GM19468 (cell line): ENCODE results near the gene PON3.
"Not testable (repeated sequence)": the region's sequence is repeated elsewhere in the genome, so short reads cannot be mapped to it uniquely, and the experiment has no call there.

ENCODE experiments used
- ATAC-seq: cut with Tn5 transposase; IDR thresholded peaks from one replicate; pipeline ENCODE4 v1.9.1; 2021; ENCODE audit warnings: mild to moderate bottlenecking, moderate library complexity, moderate number of reproducible peaks; ENCODE audit not compliant: unreplicated experiment; ENCODE audit errors: extremely low read depth

The PON3 gene

DNA sequence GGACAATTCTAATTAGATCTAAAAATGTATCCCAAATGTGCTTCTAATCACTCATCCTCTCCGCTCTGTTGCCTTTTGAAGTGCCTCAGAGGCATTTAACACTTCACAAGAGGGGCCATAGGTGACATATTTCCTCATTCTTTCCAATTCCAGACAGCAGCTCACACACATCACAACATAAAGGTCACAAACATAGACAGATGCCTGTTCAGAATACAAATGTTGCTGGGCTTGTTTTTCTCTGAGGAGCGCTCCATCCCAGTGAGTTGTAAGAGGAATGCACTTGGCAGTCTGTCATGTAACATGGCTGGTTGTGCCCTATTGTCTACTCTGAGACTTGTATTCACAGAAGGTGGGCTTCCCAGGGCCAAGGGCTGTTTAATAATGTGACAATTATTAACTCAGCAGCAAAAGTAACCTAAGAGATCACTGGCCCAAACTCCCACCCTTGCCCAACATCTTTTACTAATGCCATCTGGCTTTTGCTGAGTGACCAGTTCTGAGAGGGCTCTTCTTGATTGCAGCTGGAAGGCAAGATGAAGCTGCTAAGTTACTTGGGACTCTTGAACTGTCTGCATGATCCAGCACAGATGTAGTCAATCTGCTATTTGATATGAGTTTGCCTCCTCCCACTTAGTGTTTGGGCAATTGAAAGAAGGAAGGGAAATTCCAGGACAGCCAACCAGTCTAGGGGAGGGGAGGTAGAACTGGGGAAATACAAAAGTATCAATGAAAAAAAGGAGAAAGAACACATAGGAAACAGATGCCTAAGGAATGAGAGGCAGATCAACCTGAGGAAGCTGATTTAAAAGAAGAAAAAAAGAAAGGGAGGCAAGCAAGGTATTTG, 25.0 kb upstream of the PON3 start:
- no peak for ATAC-seq

DNA sequence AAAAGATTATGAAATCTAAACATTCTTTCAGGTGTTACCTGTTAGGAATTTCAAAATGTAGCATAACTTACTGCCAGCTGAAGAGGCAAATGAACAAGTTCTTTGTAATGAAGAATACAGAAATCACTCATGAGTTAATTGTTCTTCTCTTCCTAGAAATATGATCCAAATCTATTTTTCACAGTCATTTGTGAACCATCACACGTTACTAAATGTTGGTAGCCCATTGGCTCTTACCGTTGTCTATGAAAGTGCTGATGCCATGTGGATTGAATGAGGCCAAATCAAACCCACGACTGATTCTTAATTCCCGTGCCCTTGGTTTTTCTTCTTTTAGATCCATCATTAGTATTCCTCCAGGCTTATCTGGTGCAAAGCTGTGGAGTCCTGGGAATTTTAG, 15.9 kb upstream of the PON3 start:
- no peak for ATAC-seq

DNA sequence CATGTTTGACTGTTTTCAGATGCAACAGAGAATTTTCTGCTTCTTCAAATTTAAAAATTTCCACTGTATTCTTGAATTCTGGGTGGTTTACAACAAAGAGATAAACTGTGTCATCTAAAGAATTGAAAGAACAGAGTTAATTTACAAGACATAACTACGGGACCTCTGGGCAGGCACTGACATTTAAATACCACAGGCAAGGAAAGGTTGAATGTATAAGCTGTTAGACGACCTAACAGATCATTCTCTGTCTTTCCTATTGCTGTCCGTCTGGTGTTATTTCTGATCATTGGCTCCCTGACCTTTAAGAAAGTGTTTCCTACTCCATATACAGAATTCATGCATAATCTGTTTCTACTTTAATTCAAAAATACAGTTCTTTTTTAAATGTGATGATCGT, 15.5 kb upstream of the PON3 start:
- ATAC-seq, result no peak

DNA sequence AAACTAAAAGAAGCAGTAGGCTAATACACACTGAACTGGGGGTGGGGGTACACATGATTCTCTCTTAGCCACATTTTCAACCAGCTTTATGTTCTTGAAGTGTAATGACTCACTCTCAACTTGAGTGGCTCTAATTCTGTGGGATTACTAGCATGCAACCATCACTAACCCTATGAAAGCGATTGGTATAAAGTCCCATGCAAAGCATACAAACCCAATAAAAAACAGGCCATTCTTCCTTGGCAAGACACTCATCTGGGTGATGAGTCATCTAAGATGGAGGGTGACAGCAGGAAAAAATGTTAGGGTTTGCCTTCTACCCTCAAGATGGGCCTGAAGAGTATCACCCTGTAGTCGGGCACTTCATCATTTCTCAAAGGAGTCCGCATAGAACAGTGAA, 14.9 kb upstream of the PON3 start:
- no peak for ATAC-seq

DNA sequence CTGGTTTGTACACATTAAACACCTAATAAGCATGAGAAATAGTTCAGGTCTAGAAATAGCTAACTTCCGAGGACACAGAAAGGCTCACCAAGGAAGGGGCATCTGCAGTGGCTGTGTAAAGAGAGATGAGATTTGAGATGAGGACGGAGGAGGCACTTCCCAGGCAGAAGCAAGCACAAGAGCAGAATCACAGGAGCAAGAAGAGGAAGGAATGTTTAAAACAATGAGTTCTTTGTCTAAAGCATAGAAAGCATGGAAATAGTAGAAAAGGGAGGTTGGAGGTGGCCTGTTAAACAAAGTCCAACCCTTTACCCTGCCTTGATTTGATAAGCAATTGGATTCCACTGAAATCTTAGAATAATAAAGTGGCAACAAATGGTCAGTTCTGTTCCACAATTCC, 11.6 kb upstream of the PON3 start:
- no peak for ATAC-seq

DNA sequence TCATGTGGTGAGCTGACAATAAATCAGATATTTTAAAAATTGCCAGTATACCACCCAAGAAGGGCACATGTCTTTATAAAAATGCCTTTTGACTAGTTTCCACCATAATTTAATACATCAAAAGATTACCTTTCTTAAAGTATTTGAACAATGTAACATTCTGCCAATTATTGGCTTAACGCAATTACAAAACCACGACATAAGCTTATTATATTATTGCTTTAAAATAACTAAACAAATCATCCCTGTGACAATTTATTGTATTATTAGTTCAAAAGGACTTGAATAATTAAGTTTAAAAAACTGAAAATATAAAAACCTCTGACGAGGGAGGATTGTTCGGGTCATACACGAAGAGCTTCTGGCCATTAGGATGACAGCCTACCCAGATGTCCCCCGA, 9.6 kb upstream of the PON3 start:
- ATAC-seq, result no peak

DNA sequence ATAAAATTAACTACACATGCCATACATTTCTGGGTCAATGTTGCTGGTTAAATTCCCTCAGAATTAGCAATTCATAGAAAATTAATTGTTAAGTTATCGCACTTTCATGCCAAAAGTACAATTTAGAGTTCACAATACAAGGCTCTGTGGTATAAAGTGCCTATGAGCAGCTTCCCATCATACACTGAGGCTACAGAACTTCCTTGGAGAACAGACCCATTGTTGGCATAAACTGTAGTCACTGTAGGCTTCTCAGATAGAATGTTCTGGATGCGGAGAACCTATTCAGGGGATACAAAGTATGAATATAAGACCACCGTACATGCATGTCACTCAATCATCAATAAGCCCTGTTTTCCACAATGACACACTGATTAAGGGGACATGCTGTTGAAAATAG, 9.0 kb upstream of the PON3 start:
- ATAC-seq, result no peak

DNA sequence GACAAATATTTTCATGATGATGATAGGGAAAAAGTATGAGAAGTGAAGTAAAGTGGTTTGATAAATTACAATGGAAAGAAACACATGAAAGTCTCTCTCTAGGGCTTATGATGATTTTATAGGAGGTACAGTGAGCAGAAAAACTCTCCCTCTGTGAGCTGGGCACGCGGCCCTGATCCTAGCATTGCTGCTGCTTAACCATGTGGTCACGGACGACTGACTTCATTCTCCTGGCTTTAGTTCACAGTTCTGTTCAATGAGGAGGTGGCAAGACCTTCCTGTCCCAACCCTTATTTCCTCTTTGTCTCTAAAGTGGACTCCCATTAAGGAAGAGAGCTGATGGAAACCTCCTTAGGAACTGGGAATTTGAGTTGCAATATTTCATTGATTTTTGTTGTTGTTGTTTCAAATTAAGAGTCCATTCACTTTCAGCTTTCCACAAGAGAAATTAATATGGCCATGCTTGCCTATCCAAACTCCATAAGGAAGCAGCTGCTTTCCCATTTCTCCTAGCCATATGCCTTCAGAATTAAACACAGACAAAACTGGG, 8.2 kb upstream of the PON3 start:
- ATAC-seq, result no peak

DNA sequence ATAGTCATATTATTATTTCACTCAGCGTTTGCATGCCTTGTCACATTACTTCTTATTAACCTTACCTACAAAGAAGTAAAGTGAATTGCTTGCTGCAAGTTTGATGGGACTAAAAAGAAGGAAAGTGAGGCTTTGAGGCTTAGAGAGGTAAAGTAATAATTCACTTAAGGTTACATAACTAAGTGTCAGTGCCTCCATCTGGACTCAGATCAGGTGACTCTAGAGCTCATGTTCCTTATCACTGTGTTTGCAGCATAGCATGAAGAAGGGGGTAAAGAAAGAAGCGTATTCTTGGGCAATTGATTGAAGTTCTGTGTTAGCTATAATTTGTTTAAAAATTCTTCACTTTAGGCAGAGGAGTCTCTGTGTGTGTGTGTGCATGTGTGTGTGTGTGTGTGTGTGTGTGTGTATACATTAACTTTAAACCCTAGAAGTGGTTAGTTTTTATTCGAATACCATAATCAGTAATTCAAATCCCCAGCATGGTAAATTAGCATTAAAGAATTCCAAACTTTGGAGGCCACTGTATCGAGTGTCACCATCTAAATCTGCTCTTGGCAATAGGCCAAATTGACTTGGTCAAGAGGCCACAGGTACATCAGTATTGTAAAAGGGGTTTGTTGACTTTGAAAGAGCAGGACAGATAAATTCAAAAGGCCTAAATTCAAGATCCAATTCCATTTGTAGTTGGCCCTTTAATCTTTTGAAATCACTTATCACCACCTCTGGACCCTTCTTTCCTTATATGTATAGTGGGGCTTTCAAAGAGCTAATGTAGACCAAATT, 2.2 kb upstream of the PON3 start:
- no peak for ATAC-seq

DNA sequence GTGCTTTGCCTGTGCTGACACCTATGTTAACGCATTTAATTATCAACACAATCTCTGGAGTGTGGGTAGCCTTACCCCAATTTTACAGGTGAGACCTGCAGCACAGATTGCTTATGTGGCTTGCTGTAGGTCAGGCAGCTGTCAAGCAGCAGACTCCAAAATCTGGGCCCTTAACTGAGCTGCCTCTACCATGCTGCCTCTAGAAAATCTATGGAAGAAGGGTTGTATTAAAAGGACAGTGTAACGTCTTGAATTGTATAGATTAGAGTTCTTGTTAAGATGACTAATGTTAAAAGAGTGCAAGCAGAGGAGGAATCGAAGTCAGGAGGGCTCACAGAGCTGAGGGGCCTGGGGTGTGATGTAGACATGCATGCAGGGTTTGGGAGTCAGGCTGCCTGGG, 1.2 kb upstream of the PON3 start:
- ATAC-seq, result no peak

DNA sequence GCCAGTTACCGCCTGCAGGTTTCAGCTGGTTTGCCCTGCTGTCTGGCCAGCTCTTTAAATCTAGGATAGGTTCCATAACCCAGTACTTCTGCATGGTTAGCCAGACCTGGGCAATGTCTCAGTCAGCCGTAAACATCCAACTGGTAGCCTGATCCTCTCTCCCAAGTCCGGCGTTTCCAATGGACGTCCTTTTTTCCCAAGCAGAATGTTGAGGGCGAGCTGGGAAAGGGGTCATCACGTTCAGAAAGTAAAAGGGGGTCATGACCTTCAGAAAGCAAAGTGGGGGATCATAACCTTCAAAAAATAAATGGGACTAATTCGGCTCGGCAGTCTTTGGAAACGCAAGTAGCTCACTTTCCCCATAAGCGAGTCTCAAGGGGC, 430 bp downstream of the PON3 start:
- no peak for ATAC-seq

DNA sequence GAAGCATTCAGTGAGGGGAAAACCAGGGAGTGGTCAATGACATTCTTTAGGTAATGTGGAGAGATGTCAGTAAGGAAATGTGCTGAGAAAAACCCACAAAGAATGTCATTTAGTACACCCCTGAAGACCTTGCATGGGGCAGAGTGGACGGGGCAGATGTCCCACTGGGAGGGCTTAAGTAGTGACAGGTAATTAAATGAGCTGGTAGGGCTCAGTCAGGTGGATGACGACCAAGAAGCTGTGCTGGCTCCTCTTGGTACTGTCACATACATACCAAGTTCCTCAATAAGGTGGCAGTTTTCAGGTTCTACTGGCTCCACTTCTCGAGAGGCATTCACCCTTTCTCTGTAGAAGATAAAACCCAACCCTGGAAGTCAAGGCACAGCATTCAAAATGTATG, 1.8 kb downstream of the PON3 start:
- ATAC-seq, result no peak

DNA sequence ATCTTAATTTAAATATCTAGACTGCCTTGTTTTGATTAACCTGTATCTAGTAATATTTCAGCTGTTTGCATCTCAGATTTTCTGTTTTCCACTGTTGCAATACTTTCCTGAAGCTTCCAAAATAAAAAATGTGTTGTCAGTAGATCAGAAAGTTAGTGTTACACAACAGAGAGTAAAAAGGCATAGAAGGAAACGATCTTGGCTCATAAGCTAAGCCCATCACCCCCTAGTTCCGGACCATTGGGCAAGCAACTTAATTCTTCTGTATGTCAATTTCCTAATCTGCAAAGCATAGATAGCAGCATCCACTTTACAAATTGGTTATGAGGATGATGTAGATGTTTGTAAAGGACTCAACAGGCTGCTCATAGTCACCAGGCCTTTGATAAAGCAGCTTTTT, 4.4 kb downstream of the PON3 start:
- ATAC-seq, result no peak

DNA sequence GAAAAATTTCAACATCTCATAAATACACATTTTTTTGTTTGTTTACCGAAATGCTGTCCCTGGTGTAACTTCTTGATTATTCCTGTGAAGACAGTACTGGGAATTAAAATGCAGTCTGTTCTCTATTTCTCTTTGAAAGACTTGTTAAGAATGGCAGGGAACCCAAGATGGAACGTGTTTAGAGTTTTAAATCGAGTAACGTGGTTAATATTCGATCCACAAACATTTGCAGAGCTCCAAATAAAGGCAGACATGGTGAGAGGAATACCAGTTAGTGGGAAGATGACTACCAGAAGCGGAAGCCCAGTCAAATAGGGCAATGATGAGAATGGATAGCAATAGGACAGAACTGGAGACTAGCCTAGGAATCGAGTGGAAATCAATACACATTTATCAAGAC, 6.7 kb downstream of the PON3 start:
- no peak for ATAC-seq

DNA sequence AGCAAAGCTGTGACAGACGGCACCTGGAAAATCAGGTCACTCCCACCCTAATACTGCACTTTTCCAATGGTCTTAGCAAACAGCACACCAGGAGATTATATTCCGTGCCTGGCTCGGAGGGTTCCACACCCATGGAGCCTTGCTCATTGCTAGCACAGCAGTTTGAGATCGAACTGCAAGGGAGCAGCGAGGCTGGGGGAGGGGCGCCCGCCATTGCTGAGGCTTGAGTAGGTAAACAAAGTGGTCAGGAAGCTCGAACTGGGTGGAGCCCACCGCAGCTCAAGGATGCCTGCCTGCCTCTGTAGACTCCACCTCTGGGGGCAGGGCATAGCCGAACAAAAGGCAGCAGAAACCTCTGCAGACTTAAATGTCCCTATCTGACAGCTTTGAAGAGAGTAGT, 16.7 kb downstream of the PON3 start:
- not testable (repeated sequence) for ATAC-seq

DNA sequence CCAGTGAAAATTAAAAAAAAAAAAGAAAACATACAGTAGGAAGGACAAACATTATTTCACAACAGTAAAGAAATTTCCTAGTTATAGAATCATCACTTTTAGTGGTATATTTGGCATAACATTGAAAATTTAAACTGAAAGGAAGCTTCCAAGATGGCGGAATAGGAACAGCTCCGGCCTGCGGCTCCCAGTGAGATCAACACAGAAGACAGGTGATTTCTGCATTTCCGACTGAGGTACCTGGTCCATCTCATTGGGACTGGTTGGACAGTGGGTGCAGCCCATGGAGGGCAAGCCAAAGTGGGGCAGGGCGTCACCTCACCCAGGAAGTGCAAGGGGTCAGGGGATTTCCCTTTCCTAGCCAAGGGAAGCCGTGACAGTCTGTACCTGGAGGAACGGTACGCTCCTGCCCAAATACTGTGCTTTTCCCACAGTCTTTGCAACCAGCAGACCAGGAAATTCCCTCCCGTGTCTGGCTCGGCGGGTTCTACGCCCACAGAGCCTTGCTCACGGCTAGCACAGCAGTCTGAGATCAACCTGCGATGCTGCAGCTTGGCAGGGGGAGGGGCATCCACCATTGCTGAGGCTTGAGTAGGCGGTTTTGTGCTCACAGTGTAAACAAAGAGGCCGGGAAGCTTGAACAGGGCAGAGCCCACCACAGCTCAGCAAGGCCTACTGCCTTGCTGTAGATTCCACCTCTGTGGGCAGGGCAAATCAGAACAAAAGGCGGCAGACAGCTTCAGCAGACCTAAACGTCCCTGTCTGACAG, 19.4 kb downstream of the PON3 start:
- ATAC-seq, result no peak

DNA sequence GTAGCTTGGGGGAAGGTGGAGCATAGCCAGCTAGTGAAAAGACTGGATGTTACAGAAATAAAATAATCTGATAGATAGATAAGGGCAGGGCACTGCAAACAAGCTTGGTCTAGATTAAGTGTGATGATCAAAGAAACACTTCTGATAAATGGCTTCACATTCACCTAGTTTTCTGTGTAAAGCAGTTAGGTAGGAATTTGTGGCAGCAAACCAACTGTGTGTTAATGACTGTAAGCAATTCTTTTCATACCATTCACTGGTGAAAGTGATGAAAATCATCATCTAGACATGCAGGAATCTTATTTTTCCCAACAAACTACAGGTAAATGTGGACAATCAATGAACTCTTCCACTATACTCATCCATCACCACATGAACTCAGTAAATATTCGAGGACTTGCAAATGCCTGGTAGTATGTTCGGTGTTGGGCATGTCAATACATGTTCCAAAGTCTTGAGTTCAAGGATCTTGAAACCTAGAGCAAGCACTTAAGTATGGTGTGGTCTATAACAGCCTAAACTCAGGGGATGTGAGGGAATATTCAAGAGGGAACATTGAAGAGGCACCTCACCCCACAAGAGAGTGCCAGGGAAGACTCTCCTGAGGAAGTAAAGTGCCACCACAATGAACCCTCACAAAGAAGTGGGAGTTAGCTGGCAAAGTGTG, 20.5 kb downstream of the PON3 start:
- no peak for ATAC-seq

DNA sequence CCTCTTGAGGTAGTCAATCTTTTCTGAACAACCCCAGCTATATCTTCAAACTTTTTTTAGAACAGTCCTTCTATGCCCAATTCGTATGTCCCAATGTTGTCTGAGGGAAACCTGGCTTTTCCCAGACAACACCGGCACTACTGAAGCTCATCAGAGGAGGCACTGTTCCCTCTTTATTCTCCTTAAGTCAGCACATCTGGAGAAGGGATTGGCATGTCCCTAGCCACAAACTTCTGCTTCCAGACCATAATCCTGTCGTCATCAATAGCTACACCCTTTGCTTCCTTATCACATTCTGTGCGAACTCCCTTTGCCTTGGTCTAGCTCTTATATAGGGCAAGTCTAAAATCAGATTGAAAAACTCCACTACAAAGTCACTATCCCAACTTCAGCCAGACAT, 22.9 kb downstream of the PON3 start:
- ATAC-seq, result no peak

DNA sequence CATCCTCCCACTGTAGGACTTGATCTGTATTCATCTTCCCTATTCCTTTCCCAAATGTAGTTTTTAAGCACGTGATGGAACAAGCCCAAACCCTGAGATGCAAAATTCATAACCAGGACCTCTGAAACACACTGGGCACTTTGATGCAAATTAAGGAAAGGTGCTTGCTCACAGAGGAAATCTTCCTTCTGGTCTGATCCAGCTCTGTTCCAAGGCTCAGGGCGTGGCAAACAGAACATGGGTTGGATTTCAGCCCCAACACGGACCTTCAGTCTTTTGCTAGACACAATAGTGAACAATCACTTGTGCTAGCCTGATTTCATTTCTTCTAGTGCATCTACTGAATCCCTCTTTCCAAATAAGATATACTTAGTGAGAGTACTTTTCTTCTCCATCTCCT, 27.9 kb downstream of the PON3 start:
- ATAC-seq, result no peak

DNA sequence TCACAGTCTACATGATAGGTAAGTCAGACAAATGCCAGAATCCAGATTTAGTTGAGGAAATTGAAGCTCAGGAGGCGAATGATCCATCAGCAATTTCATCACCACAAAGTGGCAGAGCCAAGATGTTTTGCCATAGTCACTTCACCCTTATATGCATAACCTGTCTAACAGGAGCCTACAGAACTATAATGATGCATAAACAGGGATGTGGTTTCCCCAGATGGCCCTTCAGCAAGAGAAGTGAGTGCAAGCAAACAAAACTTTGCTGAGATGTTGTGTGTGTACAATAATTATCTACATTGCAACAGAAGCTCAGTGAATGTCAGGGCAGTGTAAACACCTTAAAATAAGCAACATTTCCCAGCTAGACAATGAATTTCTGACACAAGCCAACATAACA, 28.6 kb downstream of the PON3 start:
- ATAC-seq, result no peak
